ENCODE measurements around the gene RPAP3. TPM values are rescaled to one million over a fixed set of nuclear protein-coding genes. Genes with fewer than 3 reads are reported as not detected.
"Not testable (repeated sequence)": the region's sequence is repeated elsewhere in the genome, so short reads cannot be mapped to it uniquely, and the experiment has no call there.

RPAP3 gene
- total RNA-seq, 2 donors from 2014 or later = 16.7 to 17.0 TPM

GRCh38 chr12:47650469-47650868 lies 55.4 kb downstream of the RPAP3 start:
- Histone ChIP-seq H3K36me3 (no peaks in the 10 kb centered on the region), H3K27me3 (no peaks in the 10 kb centered on the region), H3K9ac (ENCODE audit: low read depth in 2 of 2, low read length in 2 of 2) (no peak overlapping the region), H3K4me1 (no peaks in the 10 kb centered on the region), H3K4me3 (no peak overlapping the region), H3K27ac (no peak overlapping the region), H3K9me3 (no peaks in the 10 kb centered on the region)
- TF ChIP-seq CTCF (IDR thresholded peaks at IDR 0.05) = no peak
- DNase-seq = no peak
- intact Hi-C loops (cut with DNase I) = loop anchor here (10.0 kb wide), 1 partner anchor 616 kb away; no protein-coding TSS in a partner anchor

- H3K4me3 ChIP-seq = no peak overlapping the region
- H3K9me3 ChIP-seq = no peaks in the 10 kb centered on the region
- H3K27ac ChIP-seq = no peak overlapping the region
- DNase-seq = no peak
- H3K36me3 ChIP-seq = no peaks in the 10 kb centered on the region
- TF ChIP-seq CTCF (IDR thresholded peaks at IDR 0.05) = no peak
- no peak overlapping the region for H3K9ac ChIP-seq (ENCODE audit: low read depth in 2 of 2, low read length in 2 of 2)
- H3K27me3 ChIP-seq = no peaks in the 10 kb centered on the region
- no peaks in the 10 kb centered on the region for H3K4me1 ChIP-seq
- intact Hi-C loops (cut with DNase I) = no loop called here
Measured at GRCh38 chr12:47649381-47649780, 56.4 kb downstream of the RPAP3 start.

- Histone ChIP-seq H3K9me3 (no peaks in the 10 kb centered on the region), H3K27ac (no peak overlapping the region), H3K27me3 (no peaks in the 10 kb centered on the region), H3K36me3 (no peaks in the 10 kb centered on the region), H3K4me3 (no peak overlapping the region), H3K4me1 (no peaks in the 10 kb centered on the region), H3K9ac (ENCODE audit: low read depth in 2 of 2, low read length in 2 of 2) (no peak overlapping the region)
- DNase-seq = no peak
- TF ChIP-seq CTCF (IDR thresholded peaks at IDR 0.05) = no peak
- intact Hi-C loops (cut with DNase I) = no loop called here
Measured at GRCh38 chr12:47648056-47648579, 57.7 kb downstream of the RPAP3 start.

- H3K27ac ChIP-seq; H3K9ac ChIP-seq (ENCODE audit: low read depth in 2 of 2, low read length in 2 of 2); H3K9me3 ChIP-seq; H3K27me3 ChIP-seq; DNase-seq; intact Hi-C loops (cut with DNase I); H3K36me3 ChIP-seq; H3K4me3 ChIP-seq; H3K4me1 ChIP-seq: not testable (repeated sequence)
Measured at GRCh38 chr12:47642310-47642709, 63.5 kb downstream of the RPAP3 start.

GRCh38 chr12:47636908-47637780 lies 68.7 kb downstream of the RPAP3 start:
- Histone ChIP-seq H3K27me3 (no peaks in the 10 kb centered on the region), H3K4me1 (no peaks in the 10 kb centered on the region), H3K27ac (no peak overlapping the region), H3K4me3 (no peak overlapping the region), H3K9ac (ENCODE audit: low read depth in 2 of 2, low read length in 2 of 2) (no peak overlapping the region), H3K9me3 (no peaks in the 10 kb centered on the region), H3K36me3 (no peaks in the 10 kb centered on the region)
- DNase-seq = peak; percentile 45
- intact Hi-C loops (cut with DNase I) = no loop called here
- peak; percentile 42 for TF ChIP-seq CTCF (IDR thresholded peaks at IDR 0.05)

GRCh38 chr12:47635770-47636169 lies 70.1 kb downstream of the RPAP3 start:
- H3K4me1 ChIP-seq; H3K4me3 ChIP-seq; intact Hi-C loops (cut with DNase I): not testable (repeated sequence)

More at GRCh38 chr12:47635770-47636169, 70.1 kb downstream of the RPAP3 start:
- DNase-seq; H3K27ac ChIP-seq; H3K9ac ChIP-seq (ENCODE audit: low read depth in 2 of 2, low read length in 2 of 2); H3K27me3 ChIP-seq; H3K36me3 ChIP-seq; H3K9me3 ChIP-seq: not testable (repeated sequence)
